RWPE1 (cell line): ENCODE data around the gene LRP1B.
A peak's percentile ranks its signal among the peaks of the same experiment; 100 is the strongest.

Source experiments
- CTCF ChIA-PET: fragments of 350-600 bp; sonication (Branson Sonifier 250); formaldehyde crosslinking; extraction: SDS; loops from one replicate; lab custom pipeline; 2021; lab: Yijun Ruan, JAX
- POLR2A ChIA-PET: fragments of 400-600 bp; formaldehyde crosslinking; extraction: SDS; loops from one replicate; lab custom pipeline; 2020; ENCODE audit warnings: antibody characterized with exemption; ENCODE audit not compliant: low non-redundant PET; lab: Yijun Ruan, JAX
- DNase-seq: peaks from one replicate; pipeline ENCODE4 v3.0.0; 2012; ENCODE audit warnings: low spot score
- H3K27ac ChIP-seq: fragments of 450-650 bp; 2 replicates; pipeline ENCODE4 v1.5.1; 2017
- TF ChIP-seq, protein P1 (sequence below): fragments of 450-650 bp; conservative IDR thresholded peaks from 2 replicates; pipeline ENCODE4 v1.5.1; 2017; ENCODE audit warnings: low read depth, mild to moderate bottlenecking

Gene LRP1B

DNA sequence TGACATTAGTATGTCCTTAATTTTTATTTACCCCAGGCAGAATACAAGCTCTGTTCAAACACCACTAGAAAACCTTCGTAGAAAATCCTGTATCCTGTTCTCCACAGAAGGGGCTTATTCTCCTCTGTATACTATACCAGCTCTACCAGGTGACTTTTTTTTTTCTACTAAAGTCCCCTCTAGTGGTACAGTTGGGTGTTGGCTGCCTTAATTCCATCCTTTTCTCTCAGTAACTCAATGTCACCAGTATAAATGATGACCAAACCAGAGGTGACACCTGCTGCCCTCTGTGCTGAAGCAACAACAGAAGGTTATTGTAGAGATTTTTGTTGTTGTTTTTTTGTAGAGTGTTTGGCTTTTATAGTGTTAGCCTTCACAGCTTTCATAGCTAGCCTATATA, 1322.0 kb downstream of the LRP1B start:
- TF ChIP-seq, protein P1, sequence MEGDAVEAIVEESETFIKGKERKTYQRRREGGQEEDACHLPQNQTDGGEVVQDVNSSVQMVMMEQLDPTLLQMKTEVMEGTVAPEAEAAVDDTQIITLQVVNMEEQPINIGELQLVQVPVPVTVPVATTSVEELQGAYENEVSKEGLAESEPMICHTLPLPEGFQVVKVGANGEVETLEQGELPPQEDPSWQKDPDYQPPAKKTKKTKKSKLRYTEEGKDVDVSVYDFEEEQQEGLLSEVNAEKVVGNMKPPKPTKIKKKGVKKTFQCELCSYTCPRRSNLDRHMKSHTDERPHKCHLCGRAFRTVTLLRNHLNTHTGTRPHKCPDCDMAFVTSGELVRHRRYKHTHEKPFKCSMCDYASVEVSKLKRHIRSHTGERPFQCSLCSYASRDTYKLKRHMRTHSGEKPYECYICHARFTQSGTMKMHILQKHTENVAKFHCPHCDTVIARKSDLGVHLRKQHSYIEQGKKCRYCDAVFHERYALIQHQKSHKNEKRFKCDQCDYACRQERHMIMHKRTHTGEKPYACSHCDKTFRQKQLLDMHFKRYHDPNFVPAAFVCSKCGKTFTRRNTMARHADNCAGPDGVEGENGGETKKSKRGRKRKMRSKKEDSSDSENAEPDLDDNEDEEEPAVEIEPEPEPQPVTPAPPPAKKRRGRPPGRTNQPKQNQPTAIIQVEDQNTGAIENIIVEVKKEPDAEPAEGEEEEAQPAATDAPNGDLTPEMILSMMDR = no peak
- CTCF ChIA-PET = interaction anchor here (0.7 kb wide), 1 partner anchor 1420 kb away, joined by 4 read pairs; no protein-coding TSS in a partner anchor
- POLR2A ChIA-PET = no interaction called here
- no peak overlapping the region for H3K27ac ChIP-seq
- no peak for DNase-seq

DNA sequence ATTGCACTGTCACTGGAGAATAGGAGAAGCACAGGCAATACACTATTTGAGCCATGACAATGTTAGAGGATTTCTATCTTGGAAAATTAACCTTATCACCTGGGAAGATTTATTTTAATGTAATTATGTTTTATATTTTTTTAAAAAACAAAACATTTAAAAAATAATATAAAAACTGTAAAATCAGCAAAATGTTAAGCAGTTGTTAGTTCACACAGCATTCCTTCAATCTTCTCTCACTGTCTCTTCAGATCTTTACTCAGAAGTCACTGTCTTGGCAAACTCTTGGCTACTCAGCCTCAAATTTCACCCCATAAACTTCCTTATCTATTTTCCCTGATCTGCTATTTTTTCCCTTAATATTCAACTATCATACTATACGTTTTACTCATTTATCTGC, 1322.6 kb downstream of the LRP1B start:
- DNase-seq = no peak
- ChIA-PET CTCF (no interaction called here), POLR2A (no interaction called here)
- TF ChIP-seq, protein P1 = no peak
- no peak overlapping the region for H3K27ac ChIP-seq

- ChIA-PET CTCF (no interaction called here), POLR2A (no interaction called here)
- DNase-seq = no peak
- TF ChIP-seq, protein P1 = no peak
- no peak overlapping the region for H3K27ac ChIP-seq
Observed at GRCh38 chr2:140804700-140805260, 1326.0 kb downstream of the LRP1B start.

DNA sequence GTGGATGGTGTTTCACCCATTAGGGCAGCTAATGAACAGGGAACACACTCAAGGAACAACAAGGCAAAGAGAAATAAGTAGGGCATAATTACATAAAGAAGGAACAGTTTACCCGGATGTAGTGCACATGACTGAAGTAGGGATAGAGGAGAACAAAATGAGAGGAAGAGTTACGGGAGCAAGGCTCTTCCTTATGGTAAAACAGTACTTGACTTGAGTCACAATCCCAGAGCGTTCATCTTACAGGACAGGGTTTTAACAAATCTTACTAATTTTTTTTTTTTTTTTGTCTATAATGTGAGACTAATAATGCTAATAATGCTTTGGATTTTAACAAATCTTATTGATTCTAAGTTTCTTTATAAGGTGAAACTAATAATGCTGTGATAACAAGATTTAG, 1329.5 kb downstream of the LRP1B start:
- ChIA-PET CTCF (interaction anchor here (0.5 kb wide), 1 partner anchor 1901 kb away, joined by 4 read pairs; no protein-coding TSS in a partner anchor), POLR2A (no interaction called here)
- H3K27ac ChIP-seq = no peak overlapping the region
- TF ChIP-seq, protein P1 = no peak
- DNase-seq = no peak

- TF ChIP-seq, protein P1 = no peak
- CTCF ChIA-PET = no interaction called here
- H3K27ac ChIP-seq = no peak overlapping the region
- POLR2A ChIA-PET = no interaction called here
- DNase-seq = peak; percentile 1
Observed at GRCh38 chr2:140797718-140798117, 1333.1 kb downstream of the LRP1B start.

- POLR2A ChIA-PET = no interaction called here
- TF ChIP-seq, protein P1 = no peak
- peak; percentile 4 for DNase-seq
- H3K27ac ChIP-seq = no peak overlapping the region
- CTCF ChIA-PET = no interaction called here
Observed at GRCh38 chr2:140791802-140792201, 1339.0 kb downstream of the LRP1B start.

- TF ChIP-seq, protein P1 = no peak
- no peak for DNase-seq
- H3K27ac ChIP-seq = no peak overlapping the region
- CTCF ChIA-PET = no interaction called here
- POLR2A ChIA-PET = no interaction called here
Observed at GRCh38 chr2:140786585-140786984, 1344.2 kb downstream of the LRP1B start.
